GM19351 (cell line): ENCODE measurements around the gene NDUFC1.

ENCODE experiments used
- ATAC-seq: cut with Tn5 transposase; IDR thresholded peaks from one replicate; pipeline ENCODE4 v1.9.1; 2021; ENCODE audit warnings: mild to moderate bottlenecking, moderate library complexity; ENCODE audit not compliant: unreplicated experiment

NDUFC1 gene

DNA sequence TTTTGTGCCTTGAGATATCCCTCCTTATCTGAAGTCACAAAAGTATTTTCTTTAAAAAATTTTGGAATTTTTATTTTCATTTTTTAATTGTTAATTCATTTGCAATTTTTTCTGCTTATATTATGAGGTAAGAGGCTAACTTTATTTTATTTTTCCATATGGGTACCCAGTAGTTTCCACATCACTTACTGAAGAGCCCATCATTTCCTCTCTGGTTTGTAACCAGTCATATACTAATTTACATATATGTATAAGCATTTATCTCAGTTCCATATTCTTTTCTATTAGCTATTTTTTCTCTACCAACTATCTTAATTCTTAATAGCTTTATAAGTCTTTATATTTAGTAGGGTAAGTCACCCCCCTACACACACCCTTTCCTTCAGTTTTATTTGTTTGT, 49.2 kb downstream of the NDUFC1 start:
- ATAC-seq = no peak

DNA sequence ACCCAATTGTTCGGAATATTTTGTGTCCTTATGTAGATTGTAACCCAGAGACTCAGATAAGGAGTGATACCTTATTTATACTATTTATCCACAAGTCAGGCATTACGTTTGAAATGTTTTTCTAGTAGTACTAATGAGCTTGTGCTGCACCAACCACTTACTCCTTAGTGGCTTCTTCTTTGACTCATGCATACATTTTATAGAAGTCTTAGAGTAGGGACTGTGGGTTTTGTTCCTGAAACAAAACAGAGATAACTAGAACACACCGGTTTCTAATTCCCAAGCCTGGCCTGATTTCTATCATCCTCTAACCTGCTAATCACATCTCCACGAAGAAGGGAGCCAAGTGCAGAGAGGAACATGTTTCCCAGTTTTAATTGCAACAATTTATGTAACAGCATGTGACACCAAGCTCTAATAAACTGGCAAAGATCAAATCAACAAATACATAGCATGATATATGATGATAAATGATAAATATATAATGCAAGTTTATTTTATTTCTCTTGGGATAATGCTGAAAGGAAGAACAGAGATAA, 54.5 kb downstream of the NDUFC1 start:
- ATAC-seq = no peak

DNA sequence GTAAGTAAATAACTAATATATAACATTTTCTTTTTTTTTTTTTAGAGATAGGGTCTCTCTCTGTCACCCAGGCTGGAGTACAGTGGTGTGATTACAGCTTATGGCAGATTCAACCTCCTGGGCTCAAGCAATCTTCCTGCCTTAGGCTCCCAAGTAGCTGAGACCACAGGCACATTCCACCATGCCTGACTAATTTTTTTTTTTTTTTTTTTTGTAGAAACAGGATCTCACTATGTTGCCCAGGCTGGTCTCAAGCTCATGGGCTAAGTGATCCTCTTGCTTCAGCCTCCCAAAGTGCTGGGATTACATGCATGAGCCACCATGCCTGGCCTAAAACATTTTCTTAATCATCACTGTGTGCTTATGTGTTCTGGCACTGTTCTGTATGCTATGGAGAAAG, 55.0 kb downstream of the NDUFC1 start:
- ATAC-seq = no peak

DNA sequence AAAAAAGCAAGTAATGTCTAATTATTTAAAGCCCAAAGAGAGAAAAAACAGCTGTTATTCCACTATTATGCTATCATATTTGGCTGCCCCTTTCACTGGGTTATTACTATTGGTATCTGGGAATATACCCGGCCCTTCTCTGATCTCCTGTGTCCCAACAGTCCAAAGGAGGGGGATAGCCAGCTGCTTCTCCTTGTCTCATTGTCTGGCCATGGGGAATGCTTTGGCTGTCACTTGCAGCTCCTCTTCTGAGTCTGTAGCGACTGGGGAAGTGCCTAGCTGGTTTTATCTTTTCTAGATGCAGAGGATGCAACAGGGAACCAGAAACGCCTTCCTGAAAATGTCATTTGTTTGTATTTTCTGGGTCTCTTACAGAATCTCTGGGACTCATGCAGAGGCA, 56.1 kb downstream of the NDUFC1 start:
- no peak for ATAC-seq

DNA sequence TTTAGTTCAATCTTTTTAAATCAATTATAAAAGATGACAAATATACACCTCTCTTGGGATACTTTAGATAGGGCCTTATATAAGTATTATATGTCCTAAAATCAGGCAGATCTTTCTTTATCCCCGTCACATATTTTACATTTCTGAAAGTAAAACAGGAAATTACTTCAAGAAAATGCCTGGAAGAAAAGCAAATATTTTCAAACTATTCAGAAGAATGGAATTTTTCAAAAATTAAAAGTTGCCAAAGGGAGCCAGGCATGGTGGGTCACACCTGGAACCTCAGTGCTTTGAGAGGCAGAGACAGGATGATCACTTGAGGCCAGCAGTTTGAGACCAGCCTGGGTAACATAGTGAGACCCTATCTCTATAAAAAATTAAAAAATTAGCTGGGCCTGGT, 56.7 kb downstream of the NDUFC1 start:
- no peak for ATAC-seq

DNA sequence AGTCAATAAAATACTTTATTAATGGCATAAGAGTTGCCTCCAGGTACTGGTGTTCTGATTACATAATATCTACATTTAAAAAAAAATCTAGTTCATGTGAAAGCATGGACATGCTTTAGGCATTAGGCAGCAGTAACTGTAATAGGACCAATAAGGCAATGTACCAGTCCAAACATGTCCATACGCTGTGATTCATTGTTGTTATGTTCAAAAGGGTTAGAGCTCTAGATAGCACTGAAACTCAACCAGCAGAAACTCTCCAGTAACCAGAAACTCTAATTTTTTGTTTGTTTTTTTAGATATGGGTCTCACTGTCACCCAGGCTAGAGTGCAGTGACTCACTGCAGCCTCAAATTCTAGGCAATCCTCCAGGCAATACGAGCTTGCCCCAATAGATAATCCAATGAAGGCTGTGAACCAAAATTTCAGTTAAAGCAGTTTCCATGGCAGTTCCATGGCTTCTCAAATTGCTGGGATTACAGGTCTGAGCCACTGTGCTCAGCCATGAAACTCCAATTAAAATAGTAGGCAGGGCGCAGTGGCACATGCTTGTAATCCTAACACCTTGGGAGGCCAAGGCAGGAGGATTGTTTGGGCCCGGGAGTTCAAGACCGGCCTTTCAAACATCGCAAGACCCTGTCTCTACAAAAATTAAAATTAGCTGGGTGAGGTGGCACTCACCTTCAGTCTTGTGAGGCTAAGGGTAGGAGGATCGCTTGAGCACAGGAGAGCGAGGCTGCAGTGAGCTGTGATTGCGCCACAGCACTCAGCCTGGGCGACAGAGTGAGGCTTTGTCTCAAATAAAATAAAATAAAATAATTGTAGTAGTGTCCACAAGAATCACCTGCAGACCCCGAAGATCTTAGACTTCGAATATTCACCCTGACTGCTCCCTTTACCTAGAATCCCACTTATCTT, 58.6 kb downstream of the NDUFC1 start:
- no peak for ATAC-seq

DNA sequence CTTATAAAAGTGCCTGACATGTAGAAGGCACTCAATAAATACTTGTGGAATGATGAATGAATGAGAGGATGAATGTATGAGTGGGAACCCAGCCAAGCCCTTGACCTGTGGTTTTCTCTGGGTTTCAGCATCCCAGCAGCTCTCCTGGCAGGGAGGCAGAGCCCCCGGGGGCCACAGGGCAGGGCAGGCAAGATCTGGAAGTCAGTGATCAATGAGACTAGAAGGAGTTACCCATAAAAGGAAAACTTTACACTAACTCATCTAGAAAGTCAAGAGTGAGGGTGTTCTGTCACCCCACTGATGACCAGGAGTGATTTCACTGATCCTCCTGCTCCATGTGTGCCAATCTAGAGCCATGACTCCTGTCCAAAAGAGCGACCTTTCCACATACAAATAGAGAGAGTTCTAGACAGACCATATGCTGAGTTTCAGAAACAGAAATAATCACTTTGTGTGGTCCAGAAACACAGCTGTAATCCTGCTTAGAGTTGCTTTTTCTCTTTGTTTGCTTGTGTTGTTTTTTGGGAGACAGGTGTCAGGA, 59.7 kb downstream of the NDUFC1 start:
- ATAC-seq = no peak

DNA sequence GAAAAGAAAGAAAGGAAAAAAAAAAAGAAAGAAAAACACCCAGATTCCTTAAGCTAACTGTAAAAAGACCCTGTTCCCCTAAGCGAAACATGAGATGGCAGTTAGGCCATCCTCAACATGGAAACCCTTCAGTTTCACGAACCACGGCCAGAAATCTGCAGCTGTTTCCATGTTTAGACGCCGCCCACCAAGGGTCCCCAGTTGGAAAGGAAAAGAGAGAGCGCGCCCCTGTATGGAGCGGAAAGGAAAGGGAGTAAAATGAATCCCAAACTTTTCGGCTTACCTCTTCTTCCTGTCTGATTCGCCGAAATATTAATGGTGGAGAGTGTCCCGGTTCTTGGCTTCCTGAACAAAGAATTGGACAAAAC, 60.5 kb downstream of the NDUFC1 start:
- no peak for ATAC-seq

DNA sequence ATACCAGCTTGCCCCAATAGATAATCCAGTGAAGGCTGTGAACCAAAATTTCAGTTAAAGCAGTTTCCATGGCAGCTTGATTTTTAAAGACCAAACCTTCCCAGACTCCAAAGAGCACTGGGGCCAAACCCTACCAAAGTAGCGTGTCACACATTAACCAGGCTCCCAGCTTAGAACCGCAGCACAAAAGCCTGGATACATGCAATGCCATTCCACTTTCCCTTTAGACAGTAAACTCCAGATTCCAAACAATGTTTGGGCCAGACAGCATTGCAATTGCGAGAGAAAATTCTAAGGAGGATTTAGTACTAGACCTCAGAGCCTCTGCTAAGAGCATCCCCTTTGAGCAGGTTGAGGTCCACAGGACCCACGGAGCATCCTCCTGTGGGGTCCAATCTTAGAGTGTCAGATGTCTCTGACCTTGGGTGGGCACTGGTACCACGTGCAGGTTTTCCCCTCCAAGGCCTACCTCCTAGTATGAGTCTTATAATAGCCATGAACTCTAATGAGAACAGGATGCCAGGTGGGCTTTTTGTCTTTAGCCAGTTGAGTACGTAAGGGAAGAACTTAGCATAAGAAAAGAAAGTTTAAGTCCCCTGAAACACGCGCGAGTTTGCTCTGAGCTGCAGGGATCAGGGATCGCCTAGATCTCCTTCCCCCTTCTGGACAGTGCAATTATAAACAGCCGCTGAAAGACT, 61.0 kb downstream of the NDUFC1 start:
- ATAC-seq = no peak
